ENCODE measurements around the gene GFAP.
A peak's percentile ranks its signal among the peaks of the same experiment; 100 is the strongest.

Gene GFAP

DNA sequence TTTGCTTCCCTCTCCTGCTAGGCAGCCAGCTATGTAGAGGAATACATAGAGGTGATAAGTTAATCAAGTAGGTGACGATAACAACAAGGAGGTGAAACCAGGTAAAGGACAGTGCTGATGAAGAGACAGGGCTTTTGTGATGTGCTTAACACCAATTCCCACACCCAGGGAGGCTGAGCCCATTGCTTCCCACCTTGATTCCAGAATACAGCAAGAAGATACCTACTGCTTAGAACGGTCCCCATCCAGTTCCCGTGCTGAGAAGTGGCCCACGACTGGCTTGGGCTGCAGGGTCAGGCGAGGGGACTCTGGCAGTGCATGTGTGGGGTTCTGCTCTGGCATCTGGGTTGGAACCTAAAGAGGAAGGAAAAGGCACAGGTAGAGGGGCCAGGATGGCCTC is 16.1 kb upstream of the GFAP start:
- DNase-seq (ENCODE audit: low read depth), result no peak

DNA sequence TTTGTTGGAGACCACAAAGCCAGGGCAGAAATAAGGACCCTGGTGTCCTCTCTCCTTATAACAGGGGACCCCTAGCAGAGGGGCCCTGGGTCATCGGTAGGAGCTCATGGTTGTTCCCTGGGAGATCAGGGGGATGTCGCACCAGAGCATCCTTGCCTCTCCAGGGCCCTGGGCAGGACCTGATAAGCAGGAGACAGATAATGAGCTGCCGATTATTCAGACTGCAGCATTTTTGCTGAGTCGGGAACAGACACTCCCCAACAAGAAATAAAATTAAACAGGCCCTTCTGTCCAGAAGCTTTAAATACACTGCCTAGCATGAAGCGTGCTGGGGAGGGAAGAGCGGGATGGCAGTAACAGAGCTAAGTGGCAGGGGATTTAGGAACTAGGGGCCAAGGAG is 15.4 kb upstream of the GFAP start:
- no peak for DNase-seq (ENCODE audit: low read depth)

DNA sequence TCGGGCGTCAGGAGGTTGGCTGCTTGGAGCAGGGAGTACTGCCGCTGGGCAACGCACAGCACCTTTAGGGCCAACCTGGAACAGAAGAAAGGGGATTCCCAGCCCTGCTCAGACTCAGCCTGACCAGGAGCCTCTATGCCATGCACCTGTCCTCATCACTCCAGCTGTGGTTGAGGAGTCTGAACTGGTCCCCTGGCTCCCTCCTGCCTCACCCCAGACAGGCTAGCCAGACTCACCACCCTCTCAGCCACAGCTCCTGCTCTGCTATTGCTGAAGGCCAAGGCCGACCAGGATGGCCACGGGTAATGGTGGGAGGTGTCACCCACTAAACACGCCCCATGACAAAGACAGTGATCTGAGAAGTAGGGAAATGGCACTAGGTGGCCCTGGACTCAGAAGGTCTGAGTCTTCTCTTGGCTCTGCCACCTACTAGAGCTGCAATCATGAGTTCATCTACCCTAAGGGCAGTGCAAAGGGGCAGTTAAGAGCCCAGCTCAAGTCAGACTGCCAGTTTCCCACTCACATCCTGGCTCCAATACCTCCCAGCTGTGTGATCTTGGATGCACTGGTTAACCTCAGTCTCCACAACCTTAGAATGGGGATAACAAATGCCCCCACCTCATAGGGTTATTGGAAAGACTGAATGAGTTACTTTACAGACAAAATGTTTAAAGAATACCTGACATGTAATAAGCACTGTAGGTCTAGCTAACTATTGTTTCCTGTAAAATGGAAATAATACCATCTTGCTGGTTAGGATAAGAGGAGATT is 13.8 kb upstream of the GFAP start:
- no peak for DNase-seq (ENCODE audit: low read depth)

DNA sequence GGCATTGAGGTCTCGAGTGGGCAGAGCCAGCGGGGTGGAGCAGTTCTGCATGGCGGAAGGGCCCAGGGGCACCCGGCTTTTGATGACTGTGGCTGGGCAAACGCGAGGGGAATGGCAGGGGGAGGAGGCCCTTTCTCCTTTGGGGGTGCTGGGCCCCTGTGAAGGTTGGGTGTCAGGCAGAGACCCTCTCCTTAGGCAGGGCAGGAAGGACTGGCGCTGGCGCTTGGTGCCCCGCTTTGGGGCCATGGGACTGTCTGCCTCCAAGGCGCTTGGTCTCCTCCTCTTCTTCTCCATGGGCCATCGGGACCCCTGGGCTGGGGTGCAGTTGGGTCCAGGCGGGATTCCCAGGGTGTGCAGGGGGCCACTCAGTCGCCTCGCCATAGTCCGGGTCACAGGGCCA is 12.8 kb upstream of the GFAP start:
- DNase-seq (ENCODE audit: low read depth), result no peak

DNA sequence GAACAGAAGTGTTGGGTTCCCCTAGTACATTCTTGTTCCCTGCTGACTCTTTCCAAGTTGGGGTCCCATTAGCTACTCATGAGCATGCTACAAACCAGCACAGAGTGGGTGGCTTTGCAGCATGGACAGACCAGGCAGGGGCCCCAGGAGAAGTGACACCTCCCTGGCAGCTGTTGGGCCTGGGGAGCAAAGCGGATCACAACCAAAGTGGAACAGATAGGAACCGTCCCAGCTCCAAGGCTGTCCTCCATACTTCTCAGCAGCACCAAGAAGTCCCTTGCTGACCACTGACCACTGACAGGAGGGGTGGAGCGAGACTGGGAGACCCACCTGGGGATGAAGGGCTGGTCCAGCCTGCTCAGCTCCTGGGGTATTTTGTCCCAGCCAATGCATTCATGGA is 12.4 kb upstream of the GFAP start:
- DNase-seq (ENCODE audit: low read depth), result no peak

DNA sequence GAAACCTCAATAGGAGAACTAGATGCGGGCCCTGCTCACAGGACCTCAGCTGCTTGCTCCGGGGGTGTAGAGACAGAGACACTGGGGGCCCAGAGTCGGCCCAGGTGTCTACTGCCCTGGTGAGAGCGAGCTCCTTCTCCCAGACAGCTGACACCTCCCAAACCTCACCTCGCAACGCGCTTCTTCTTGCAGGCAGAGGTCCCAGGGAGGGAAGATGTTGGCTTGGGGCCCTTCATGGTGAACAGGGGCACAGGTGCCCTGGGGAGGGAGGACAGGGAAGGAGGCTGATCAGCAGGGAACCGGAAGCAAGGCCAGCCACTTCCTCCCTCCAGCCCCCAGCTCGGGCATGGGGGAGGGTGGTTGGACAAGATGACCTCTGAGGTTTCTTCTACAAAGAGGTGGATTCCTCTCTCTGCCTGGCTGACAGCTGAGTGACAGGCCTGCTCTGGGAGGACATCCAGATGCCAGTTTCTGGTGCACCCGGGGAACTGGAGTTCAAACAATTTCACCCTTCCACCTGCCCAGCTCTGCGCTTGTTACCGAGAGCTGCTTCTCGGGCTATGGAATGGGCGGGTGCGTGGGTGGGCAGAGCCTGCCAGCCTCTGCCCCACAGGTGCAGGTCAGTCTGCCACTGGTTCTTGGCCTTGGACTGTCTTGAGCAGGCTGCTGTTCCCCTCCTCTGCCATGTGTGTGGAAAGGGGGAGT is 11.7 kb upstream of the GFAP start:
- no peak for DNase-seq (ENCODE audit: low read depth)

DNA sequence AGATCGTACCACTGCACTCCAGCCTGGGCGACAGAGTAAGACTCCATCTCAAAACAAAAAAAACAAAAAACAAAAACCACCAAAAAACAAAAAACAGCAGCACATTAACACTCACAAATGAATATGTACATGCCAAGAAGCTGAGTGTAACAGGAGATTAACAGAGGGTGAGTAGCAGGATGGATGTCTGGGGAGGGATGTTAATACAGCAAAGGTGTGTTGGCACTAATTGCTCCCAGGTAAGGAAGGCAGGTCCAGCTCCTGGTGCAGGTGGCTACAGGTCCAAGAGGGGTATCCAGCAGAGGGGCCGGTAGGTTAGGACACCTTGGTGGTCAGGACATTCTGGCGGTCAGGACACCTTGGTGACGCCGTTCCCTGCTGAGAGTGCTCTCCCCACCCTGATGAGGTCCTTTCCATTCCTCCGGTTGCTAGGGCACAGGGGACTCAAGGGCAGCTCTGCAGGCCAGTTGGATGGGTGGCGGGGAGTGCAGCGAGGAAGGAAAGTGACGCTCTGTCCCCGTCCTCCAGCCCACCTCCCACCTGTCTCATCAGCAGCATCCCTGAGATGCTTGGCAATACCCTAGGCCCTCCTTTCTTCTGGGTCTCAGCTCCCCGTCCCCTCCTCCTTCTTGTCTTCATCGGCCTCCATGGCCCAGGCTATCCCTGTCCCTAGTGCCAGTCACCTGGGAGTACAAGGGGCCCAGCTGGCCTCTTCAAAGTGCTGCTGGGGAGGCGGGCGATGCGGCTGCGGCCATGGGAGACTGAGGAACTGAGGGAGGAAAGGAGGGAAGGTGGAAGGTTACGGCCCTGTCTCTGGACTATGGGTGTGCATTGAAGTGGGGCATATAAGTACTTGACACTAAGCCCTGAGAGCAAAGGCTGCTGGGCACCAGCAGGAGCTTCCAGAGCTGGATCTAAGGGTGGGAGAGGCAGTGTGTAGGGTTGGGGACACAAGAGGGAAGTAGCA is 10.7 kb upstream of the GFAP start:
- DNase-seq (ENCODE audit: low read depth), result no peak

DNA sequence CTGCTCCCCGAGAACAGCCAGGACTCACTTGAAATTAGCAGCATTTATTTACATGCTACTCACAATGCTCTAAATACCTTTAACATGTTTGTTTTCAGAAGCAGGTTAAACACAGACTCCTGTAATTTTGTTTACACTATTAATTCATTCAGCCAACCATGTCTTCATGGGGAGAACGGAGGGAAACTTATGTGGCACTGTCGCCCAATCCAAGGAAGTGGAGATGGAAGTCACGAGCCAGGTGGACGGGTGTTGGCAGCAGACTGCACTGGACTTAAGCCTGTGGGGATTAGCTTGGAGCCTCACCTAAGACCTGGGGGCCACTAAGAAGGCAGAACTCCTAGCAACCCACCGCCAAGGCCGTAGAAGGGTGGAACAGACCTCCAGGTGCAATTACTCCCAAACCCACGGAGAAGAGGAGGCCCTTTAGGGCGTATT is 8.8 kb upstream of the GFAP start:
- DNase-seq (ENCODE audit: low read depth), result no peak

DNA sequence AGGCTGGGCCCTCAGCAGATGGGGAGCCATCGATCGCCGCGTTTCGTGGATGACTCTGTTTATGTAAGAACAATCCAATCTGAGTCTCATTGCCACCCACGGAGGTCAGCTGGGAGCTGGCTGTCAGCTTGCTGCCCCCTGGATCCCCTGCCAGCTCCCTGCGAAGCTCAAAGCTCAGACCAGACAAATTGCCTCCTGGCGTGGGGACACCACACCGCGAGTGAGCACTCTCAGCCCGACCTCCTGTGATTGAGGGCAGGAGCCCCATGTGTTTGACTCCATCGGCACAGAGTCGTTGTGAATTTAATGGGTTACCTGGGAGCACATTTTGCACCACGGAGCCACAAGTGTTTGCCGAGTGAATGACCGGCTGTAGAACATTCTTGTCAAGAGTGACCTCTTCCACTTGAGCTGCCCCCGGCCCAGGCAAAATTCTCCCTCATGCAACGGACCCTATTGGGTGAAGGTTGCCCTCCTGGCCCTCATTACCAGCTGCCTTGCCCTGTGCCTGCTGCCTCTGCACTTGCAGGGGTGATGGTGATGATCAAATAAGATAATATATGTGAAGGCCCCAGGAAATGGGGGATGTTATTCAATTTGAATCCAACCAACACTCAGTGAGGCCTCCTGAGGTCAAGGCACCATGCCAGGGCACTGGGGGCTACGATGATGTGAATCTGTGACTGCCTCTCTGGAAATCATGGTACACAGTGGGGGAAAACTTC is 7.6 kb upstream of the GFAP start:
- no peak for DNase-seq (ENCODE audit: low read depth)

DNA sequence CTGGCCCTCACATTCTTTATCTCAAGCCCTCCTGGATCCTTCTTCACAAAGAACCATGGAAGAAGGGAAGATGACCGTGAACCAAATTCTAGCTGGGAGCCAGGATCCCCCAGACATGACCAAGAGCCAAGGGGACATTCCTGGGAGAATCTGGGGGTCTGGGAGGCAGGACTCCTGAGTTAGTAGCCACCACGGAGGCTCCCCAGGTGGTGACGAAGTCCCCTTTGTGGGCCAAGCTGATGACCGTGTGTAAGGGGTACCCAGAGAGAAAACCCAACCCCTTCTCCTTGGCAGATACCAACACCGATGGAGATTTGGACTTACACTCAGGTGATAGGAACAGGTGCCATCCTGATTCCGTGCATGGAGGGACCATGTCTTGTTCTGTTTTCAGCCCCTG is 6.8 kb upstream of the GFAP start:
- DNase-seq (ENCODE audit: low read depth), result no peak

DNA sequence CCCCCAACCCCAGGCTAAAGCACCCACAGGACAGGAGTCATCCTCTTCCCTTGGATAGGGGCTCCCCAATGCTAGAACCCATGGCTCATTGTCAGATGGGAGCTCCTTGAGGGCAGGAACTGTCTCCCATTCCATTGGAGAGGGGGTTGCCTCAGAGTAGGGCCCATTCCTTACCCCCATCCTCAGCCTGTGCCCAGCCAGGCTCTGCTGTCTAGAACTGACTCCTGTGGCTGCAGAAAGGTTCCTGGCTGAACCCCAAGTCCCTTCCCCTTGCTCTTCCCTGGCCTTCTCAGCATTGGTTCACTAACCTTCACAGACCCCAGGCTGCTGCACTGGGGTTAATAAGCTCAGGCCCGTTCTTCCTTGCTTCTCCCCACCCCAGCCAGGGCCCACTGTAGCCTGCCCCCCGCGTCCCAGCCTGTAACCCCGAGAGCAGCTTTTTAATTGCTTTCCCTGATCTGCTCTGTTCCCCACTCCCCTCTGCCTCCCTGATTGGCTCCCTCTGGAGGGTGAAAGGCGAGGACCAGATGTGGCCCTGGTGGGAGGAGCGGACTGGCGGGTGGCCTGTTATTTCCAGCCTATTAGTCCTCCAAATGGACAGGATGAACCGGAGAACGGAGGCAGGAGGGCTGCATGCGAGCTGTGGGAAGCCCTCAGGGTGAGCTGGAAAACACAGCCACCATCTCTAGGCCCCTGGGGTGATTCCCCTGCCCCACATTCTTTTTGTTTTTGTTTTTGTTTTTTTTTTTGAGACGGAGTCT is 6.0 kb upstream of the GFAP start:
- DNase-seq (ENCODE audit: low read depth), result no peak

DNA sequence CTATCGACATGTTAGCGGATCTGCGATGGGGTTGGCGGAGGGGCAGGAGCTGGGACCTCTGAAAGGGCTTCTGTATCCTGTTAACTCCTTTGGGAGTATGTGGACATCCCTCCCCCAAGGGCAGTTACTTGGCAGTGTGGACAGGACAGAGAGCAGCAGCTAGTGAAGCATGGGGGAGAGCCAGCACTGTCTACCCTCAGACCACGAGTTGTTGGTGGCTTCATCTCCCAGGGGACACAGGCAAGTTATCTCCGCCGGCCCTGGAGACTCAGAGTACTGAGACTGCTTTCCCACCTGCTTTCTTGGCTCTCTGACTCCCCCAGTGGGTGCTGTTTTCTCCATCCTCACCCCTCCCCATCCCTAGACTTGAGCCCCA is 5.3 kb upstream of the GFAP start:
- DNase-seq (ENCODE audit: low read depth), result no peak

DNA sequence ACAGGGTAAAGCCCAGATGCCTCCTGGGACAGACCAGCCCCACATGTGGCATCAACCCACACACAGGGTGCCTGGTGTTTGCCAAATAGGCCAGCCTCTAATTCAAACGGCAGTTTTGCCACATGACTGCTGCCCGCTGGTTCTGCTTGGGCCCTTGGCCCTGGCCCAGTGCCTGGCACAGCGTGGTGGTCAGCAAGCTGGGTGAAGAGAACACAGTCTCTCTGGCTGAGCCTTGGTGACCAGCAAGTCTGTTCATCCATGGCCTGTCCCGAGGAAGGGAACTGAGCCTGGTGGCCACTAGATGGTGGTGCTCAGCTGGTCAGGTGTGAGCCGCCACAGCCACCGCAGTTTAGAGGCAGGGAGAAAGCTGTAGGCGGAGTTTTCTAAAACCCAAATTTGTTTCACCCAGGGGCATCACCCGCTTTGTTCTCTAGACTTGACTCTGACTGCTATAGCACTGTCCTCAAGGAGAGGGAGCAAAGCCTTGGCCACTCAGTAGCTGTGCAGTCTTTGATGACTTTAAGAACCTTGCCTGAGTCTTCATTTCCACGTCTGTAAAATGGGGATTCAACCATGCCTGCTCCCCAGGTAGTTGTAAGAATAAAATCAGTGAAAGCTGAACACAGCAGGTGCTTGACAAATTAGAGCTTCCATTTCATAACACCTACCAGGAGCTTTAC is 4.7 kb upstream of the GFAP start:
- DNase-seq (ENCODE audit: low read depth), result peak; percentile 23

DNA sequence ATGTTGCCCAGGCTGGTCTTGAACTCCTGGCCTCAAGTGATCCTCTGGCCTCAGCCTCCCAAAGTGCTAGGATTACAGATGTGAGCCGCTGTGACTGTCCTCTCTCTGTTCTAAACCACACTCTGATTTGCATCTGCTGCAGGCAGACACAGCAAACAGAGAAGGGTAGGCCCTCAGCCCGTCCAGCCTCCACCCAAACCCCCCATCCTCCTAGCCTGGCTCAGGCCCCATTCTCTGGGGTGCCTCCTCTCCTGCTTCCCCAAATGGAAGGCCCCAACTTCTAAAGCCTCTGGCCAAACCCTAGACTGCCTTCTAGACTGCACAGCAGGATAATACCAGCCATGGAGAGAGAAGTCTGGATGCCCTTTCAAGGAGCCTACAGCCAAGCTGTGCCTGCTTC is 4.1 kb upstream of the GFAP start:
- no peak for DNase-seq (ENCODE audit: low read depth)

DNA sequence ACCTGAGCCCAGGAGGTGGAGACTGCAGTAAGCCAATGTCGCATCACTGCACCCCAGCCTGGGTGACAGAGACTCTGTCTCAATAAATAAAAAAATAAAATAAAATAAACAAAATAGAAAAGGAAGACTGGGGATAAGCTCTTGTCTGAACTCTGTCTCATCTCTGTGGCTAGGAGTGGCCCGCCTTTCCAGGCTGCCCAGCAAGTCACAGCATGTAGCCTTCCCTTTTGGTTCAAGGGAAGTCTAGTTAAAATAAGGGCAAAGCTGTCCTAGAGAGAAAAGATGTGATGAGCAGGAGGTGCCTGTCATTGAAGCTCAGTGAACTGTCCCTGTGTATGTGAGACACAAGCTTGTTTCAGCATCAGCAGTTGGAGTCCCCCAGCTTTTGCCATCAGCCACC is 2.7 kb upstream of the GFAP start:
- no peak for DNase-seq (ENCODE audit: low read depth)

DNA sequence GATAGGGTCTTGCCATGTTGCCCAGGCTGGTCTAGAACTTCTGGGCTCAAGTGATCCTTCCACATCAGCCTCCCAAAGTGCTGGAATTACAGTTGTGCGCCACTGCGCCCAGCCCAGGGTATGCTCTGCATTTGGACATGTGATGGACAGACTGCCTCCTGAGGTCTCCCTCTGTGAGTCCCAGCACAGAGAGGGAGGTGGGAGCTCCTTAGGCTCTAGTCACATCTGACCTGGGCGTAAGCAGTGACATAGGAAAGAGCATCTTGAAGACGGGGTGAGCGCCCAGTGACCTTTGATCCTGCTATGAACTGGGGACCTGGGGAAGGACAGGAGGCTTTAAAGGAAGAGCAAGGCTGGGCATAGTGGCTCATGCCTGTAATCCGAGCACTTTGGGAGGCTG is 2.2 kb upstream of the GFAP start:
- no peak for DNase-seq (ENCODE audit: low read depth)

DNA sequence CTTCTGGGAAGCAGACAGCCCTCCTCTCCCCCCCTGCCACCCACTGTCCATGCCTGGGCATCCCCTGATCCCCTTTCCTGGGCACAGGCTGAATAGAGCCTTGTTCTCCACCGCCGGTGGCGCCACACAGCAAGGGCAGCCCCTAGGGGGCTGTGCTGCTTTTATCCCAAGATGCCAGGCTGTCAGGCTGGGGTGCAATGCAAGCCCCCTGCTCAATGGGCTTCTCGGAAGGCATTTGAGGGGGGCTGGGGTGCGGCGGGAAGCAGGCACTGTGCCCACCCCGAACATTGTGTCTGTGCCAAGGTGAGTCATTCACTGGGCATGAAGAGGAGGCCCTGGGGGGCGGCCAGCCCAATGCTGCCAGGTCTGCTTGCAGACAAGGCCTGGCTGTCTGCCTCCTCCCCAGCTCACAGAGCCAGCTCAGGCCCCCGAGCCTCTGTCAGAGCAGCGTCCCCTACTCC is 1.5 kb upstream of the GFAP start:
- no peak for DNase-seq (ENCODE audit: low read depth)

DNA sequence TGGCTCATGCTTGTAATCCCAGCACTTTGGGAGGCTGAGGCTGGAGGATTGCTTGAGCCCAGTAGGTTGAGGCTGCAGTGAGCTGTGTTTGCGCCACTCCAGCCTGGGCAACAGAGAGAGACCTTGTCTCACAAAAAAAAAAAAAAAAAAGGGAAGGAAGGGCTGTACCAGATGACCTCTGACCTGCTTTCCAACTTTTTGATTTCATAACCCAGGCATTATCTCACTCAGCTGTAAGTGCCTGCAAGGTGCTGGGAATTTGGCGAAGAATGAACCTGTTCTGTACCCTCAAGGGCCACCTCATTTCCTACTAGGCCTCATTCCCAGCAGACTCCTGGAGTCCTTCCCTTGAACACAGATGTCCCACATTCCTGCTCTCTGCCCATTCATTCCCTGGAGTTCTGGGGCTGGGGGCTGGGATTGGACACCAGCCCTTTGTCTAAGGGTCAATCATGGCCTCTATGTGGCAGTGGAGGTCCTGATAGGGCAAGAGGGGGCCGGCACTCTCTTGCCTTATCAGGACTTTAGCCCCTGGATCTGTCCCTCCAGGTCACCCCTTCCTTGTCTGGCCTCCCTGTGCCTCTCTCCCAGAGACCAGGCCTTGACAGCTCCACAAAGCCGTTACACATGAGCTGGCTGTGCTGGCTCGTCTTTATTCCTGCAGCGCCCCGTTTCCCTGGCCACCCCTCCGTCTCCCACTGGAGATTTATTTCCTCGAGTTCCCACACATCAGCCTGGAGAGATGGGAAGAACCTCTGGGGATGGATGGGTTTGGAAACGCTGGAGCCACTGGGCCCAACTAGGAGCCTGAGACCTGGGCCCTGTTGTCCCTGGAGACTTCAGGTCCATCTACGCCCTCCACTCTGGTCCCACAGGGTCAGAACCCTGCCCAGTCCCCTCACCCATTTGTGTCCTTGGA is 821 bp upstream of the GFAP start:
- no peak for DNase-seq (ENCODE audit: low read depth)

DNA sequence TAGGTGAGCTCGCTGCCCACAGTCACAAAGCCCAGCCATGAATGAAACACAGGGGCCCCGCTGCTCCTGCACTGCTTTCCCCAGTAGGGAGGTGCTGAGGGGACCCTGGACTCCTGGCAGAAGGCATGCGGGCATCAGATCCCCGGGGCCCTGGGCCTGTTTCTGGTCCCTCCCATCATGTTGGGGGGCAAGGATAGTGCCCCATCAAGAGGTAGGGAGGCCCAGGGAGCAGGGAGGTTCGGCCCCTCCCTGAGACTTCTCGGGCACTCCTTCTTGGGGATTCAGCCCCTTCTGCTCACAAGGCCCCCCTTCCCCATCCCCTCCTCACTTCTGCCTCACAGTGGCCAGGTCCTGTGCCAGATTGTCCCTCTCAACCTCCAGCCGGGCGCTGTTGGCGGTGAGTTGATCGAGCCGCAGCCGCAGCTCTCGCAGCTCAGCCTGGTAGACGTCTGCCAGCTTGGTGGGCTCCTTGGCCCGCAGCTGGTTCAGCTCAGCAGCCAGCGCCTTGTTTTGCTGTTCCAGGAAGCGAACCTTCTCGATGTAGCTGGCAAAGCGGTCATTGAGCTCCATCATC is 515 bp downstream of the GFAP start:
- DNase-seq (ENCODE audit: low read depth), result no peak
